Testis (tissue), 3 donors: Measurements from ENCODE around the gene FOXO1. TPM values are rescaled to one million over a fixed set of nuclear protein-coding genes. Genes with fewer than 3 reads are reported as not detected.

ENCODE experiments used
- DNase-seq: peaks from one replicate; pipeline ENCODE4 v3.0.0-alpha.2; 2019
- H3K27ac ChIP-seq, 2 donors: fragments of 200-600 bp; sonication (generic); one replicate each; pipeline ENCODE4 v1.5.1; 2019
- H3K27me3 ChIP-seq: fragments of 200-600 bp; sonication (generic); one replicate; pipeline ENCODE4 v1.5.1; 2019
- H3K36me3 ChIP-seq: fragments of 200-600 bp; sonication (generic); one replicate; pipeline ENCODE4 v1.5.1; 2017; ENCODE audit warnings: low read depth; ENCODE audit errors: missing control alignments
- H3K4me1 ChIP-seq: fragments of 200-600 bp; sonication (generic); one replicate; pipeline ENCODE4 v1.5.1; 2019
- H3K4me3 ChIP-seq, 2 donors: fragments of 200-600 bp; sonication (generic); one replicate each; pipeline ENCODE4 v1.5.1; 2017 to 2019
- H3K9me3 ChIP-seq: fragments of 200-600 bp; sonication (generic); one replicate; pipeline ENCODE4 v1.5.1; 2017
- POLR2A ChIP-seq: fragments of 450-650 bp; IDR thresholded peaks from one replicate; pipeline ENCODE4 v1.6.1; 2017; ENCODE audit warnings: antibody characterized with exemption, mild to moderate bottlenecking, moderate library complexity
- WGBS, 2 donors: methylation state at CpG; one replicate each; pipeline ENCODE4 v1.1.5; 2018; 5-methylcytosine and 5-hydroxymethylcytosine counted together
- intact Hi-C: fragments of 100-400 bp; cut with DNase I; formaldehyde crosslinking; loops from one replicate; pipeline ENCODE4 v1.15.1; 2023; ENCODE audit warnings: low total_unique reads
- polyA plus RNA-seq: library from polyadenylated mRNA; stranded (reverse); fragments of 350-450 nt; fragmentation: Illumina TruSeq; extraction: RNeasy Lipid Tissue Mini Kit (QIAGEN cat#74804); gene quantifications from one replicate; pipeline ENCODE4 v1.2.3, GENCODE V29; 2014; ENCODE audit warnings: low read depth, low replicate concordance; ENCODE audit not compliant: insufficient read depth
- total RNA-seq, 2 donors: library from RNA; depleted of rRNA; stranded (reverse); fragments of >200 nt; gene quantifications; one replicate each; pipeline ENCODE4 v1.2.3, GENCODE V29; 2016
- TF ChIP-seq, protein P1 (sequence below), 3 experiments: fragments of 450-650 bp in 2 of 3; fragments of 200-600 bp in 1 of 3; sonication (generic) in 1 of 3; IDR thresholded peaks; one replicate each; pipeline ENCODE4 v1.5.1; 2016 to 2019; ENCODE audit warnings: antibody characterized with exemption in 3 of 3, mild to moderate bottlenecking in 2 of 3, moderate library complexity in 1 of 3

FOXO1 gene
- total and polyA plus RNA-seq, 3 donors from 2014 or later = 19.5 to 58.7 (median 52.2) TPM

DNA sequence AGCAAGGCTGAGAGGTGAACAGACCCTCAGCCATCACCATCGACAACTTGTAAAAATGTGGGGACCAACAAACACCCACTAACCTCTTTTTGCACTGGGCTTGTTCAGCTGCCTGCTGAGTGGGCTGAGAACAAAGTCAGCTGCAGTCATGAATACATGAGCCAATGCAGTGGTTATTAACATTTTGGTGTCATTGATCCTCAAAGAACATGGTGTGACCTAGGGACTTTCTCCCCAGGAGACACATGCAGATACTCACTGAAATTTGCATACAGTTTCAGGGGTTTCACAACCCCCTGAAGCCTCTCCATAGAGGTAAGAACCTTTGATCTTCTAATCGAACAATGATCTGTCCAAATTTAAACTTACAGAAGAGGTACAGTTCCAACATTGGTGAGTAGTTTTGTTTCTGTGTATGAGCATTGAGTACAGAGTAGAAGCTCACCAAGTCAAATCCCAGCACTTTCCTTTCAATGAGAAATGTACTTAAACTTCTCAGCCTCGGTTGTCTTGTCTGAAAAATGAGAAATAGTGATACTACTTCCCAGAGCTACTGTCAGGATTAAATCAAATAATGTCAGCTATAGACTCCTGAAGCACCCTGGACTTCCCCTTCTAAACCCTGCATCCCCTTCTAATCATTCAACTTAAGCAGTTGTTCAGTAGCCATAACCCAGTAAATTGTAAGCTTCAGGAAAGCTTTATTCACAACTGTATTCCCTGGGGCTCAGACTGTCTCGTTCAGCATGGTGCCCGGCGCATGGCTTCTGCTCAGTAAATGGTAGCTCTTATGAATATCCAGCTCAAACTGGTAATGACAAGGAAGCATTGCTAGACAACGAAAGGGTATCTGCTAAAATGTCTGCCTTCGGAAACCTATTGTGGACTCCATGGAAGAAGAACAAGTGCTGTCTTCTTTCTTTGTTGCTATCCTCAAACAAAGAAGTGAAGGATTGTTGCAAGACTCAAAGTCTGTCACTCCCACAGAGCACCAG, 148.7 kb downstream of the FOXO1 start:
- TF ChIP-seq, protein P1, sequence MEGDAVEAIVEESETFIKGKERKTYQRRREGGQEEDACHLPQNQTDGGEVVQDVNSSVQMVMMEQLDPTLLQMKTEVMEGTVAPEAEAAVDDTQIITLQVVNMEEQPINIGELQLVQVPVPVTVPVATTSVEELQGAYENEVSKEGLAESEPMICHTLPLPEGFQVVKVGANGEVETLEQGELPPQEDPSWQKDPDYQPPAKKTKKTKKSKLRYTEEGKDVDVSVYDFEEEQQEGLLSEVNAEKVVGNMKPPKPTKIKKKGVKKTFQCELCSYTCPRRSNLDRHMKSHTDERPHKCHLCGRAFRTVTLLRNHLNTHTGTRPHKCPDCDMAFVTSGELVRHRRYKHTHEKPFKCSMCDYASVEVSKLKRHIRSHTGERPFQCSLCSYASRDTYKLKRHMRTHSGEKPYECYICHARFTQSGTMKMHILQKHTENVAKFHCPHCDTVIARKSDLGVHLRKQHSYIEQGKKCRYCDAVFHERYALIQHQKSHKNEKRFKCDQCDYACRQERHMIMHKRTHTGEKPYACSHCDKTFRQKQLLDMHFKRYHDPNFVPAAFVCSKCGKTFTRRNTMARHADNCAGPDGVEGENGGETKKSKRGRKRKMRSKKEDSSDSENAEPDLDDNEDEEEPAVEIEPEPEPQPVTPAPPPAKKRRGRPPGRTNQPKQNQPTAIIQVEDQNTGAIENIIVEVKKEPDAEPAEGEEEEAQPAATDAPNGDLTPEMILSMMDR (IDR thresholded peaks at IDR 0.05) = no peak
- Histone ChIP-seq H3K4me1 (no peaks in the 10 kb centered on the region), H3K36me3 (no peaks in the 10 kb centered on the region), H3K4me3 (no peak overlapping the region), H3K9me3 (no peaks in the 10 kb centered on the region), H3K27ac (no peak overlapping the region), H3K27me3 (no peaks in the 10 kb centered on the region)
- intact Hi-C loops = no loop called here
- 88 to 94% methylated on average over 8 of the region's 8 CpGs for WGBS, 2 donors
- no peak for DNase-seq

DNA sequence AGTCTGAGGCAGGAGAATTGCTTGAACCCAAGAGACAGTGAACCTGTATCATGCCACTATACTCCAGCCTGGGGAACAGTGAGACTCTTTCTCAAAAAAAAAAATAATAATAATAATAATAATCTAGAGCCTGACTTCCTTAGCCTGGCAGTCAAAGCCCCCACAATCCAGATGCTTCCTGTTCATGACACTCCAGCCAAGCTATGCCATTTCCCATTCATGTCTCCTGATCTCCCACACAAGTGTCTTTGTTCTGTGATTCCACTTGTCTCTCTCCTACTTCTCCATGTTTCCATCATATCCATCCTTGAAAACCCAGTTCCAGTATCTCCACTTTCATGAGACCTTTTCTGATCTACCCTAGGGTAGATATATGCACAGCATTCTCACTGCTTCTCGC, 150.7 kb downstream of the FOXO1 start:
- TF ChIP-seq POLR2A = no peak
- TF ChIP-seq, protein P1 (IDR thresholded peaks at IDR 0.05) = no peak
- Histone ChIP-seq H3K9me3 (no peaks in the 10 kb centered on the region), H3K27ac (no peak overlapping the region), H3K27me3 (no peaks in the 10 kb centered on the region), H3K4me3 (no peak overlapping the region), H3K36me3 (no peaks in the 10 kb centered on the region), H3K4me1 (no peaks in the 10 kb centered on the region)
- 83 to 97% methylated on average over 1 of the region's 1 CpG for WGBS, 2 donors
- intact Hi-C loops = no loop called here
- DNase-seq = no peak

DNA sequence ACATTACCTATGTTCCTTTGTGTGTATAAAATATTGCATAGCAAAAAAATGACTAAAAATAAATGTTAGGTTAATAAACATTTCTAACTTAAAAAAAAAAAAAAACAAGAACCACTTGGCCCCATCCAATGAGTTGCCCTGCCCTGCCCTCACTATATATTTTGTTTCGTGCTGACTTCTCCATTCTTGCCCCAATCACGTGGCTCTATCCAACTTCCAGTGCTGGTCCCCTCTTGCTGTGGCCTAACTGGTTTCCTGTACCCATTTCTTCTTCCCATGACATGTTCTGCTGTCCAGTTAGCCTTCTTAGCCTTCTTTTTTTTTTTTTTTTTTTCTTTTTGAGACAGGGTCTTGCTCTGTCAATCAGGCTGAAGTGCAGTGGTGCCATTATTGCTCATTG, 151.6 kb downstream of the FOXO1 start:
- Histone ChIP-seq H3K27me3 (no peaks in the 10 kb centered on the region), H3K4me1 (no peaks in the 10 kb centered on the region), H3K9me3 (no peaks in the 10 kb centered on the region), H3K27ac (no peak overlapping the region), H3K4me3 (no peak overlapping the region), H3K36me3 (no peaks in the 10 kb centered on the region)
- intact Hi-C loops = no loop called here
- WGBS, 2 donors = 86 to 87% methylated on average over 2 of the region's 2 CpGs
- TF ChIP-seq, protein P1 (IDR thresholded peaks at IDR 0.05) = no peak
- TF ChIP-seq POLR2A = no peak
- no peak for DNase-seq

DNA sequence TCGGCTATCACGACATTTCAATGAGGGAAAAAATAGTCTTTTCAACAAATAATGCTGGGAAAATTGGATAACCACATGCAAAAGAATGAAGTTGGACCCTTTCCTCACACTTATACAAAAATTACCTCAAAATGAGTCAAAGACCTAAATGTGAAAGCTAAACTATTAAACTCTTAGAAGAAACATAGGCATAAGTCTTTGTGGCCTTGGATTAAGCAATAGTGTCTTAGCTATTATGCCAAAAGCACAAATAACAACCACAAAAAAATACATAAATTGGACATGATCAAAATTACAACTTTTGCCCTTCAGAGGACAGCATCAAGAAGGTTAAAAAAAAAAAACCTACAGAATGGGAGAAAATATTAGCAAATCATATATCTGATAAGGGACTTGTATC, 156.6 kb downstream of the FOXO1 start:
- TF ChIP-seq POLR2A = no peak
- TF ChIP-seq, protein P1 (IDR thresholded peaks at IDR 0.05) = no peak
- WGBS, 2 donors = 91% methylated on average over 2 of the region's 2 CpGs
- intact Hi-C loops = no loop called here
- Histone ChIP-seq H3K4me1 (no peaks in the 10 kb centered on the region), H3K9me3 (no peaks in the 10 kb centered on the region), H3K4me3 (no peak overlapping the region), H3K27me3 (no peaks in the 10 kb centered on the region), H3K27ac (no peak overlapping the region), H3K36me3 (no peaks in the 10 kb centered on the region)
- no peak for DNase-seq
